ENCODE data around the gene RNF123. TPM values are rescaled to one million over a fixed set of nuclear protein-coding genes. Genes with fewer than 3 reads are reported as not detected.

The RNF123 gene
- total and polyA plus RNA-seq, 2 experiments from 2014 or later, result 21.6 to 22.8 TPM

GRCh38 chr3:49719214-49719884, 30.0 kb downstream of the RNF123 start, which contains the start of gene AMIGO3:
TSS of gene AMIGO3 (minus strand) at chr3:49719684. CDS start at chr3:49719465, 219 bp downstream.
- Histone ChIP-seq H3K36me3 (ENCODE audit: low read depth) (no peaks in the 10 kb centered on the region), H3K9ac (peak within 1 kb of the TSS; percentile 60), H3F3A (ENCODE audit: insufficient read depth) (0 out of 2 replicates have a peak, but pooled peaks cover 10% of the 10 kb centered on the region), H3K4me3 (peak within 1 kb of the TSS; percentile 64), H2AFZ (no peak within 1 kb of the TSS), H3K4me1 (ENCODE audit: insufficient read depth) (peaks cover 7% of the 10 kb centered on the region; the same call in 1 of the 2 replicates), H3K9me2 (ENCODE audit: insufficient read depth) (no peaks in the 10 kb centered on the region), H3K27ac (peak within 1 kb of the TSS; percentile 35; the same call in 1 of the 2 replicates), H4K20me1 (ENCODE audit: insufficient read depth) (no peaks in the 10 kb centered on the region), H3K9me3 (ENCODE audit: low read depth) (no peaks in the 10 kb centered on the region), H3K79me2 (ENCODE audit: insufficient read depth) (peaks cover 18% of the 10 kb centered on the region), H3K4me2 (ENCODE audit: unreplicated experiment) (peak within 1 kb of the TSS; percentile 60), H3K27me3 (replicated peaks; ENCODE audit: insufficient read depth) (no peaks in the 10 kb centered on the region)
- no peak for TF ChIP-seq EZH2 (IDR thresholded peaks at IDR 0.05; ENCODE audit: insufficient read depth, poor library complexity, severe bottlenecking)
- WGBS, 2 experiments (ENCODE audit: low coverage in 1 of 2, low lambda C conversion rate in 2 of 2, missing lambda C conversion rate in 2 of 2), result 2 to 4% methylated on average over 45 of the region's 50 CpGs
- peak; percentile 99 for DNase-seq
- in situ Hi-C loops (cut with MboI), result no loop called here

- no peak overlapping the region for H3K27ac ChIP-seq
- H3F3A ChIP-seq (ENCODE audit: insufficient read depth), result peaks cover 10% of the 10 kb centered on the region; the same call in 1 of the 2 replicates
- H3K36me3 ChIP-seq (ENCODE audit: low read depth), result no peaks in the 10 kb centered on the region
- no peak overlapping the region for H3K9ac ChIP-seq
- no peak for DNase-seq
- H3K4me2 ChIP-seq (ENCODE audit: unreplicated experiment), result no peak overlapping the region
- H3K9me2 ChIP-seq (ENCODE audit: insufficient read depth), result no peaks in the 10 kb centered on the region
- H3K9me3 ChIP-seq (ENCODE audit: low read depth), result no peaks in the 10 kb centered on the region
- in situ Hi-C loops (cut with MboI), result no loop called here
- no peak overlapping the region for H2AFZ ChIP-seq
- no peak overlapping the region for H3K4me3 ChIP-seq
- peaks cover 7% of the 10 kb centered on the region; the same call in 1 of the 2 replicates for H3K4me1 ChIP-seq (ENCODE audit: insufficient read depth)
- TF ChIP-seq EZH2phosphoT487 (IDR thresholded peaks at IDR 0.05; ENCODE audit: insufficient read depth, low read depth) (no peak), EZH2 (IDR thresholded peaks at IDR 0.05; ENCODE audit: insufficient read depth, poor library complexity, severe bottlenecking) (no peak)
- WGBS, 2 experiments (ENCODE audit: low coverage in 1 of 2, low lambda C conversion rate in 2 of 2, missing lambda C conversion rate in 2 of 2), result 73 to 81% methylated on average over 4 of the region's 4 CpGs
- no peaks in the 10 kb centered on the region for H3K27me3 ChIP-seq (replicated peaks; ENCODE audit: insufficient read depth)
- no peaks in the 10 kb centered on the region for H4K20me1 ChIP-seq (ENCODE audit: insufficient read depth)
- peaks cover 18% of the 10 kb centered on the region for H3K79me2 ChIP-seq (ENCODE audit: insufficient read depth)
These were observed 31.7 kb downstream of the RNF123 start for GRCh38 chr3:49720855-49721595.

- H3K79me2 ChIP-seq (ENCODE audit: insufficient read depth), result peaks cover 18% of the 10 kb centered on the region
- no peaks in the 10 kb centered on the region for H3K27me3 ChIP-seq (replicated peaks; ENCODE audit: insufficient read depth)
- DNase-seq, result no peak
- TF ChIP-seq EZH2 (IDR thresholded peaks at IDR 0.05; ENCODE audit: insufficient read depth, poor library complexity, severe bottlenecking) (no peak), EZH2phosphoT487 (IDR thresholded peaks at IDR 0.05; ENCODE audit: insufficient read depth, low read depth) (no peak)
- H3K36me3 ChIP-seq (ENCODE audit: low read depth), result no peaks in the 10 kb centered on the region
- H3K4me2 ChIP-seq (ENCODE audit: unreplicated experiment), result no peak overlapping the region
- no peak overlapping the region for H2AFZ ChIP-seq
- H3K4me1 ChIP-seq (ENCODE audit: insufficient read depth), result peaks cover 7% of the 10 kb centered on the region; the same call in 1 of the 2 replicates
- H3K9ac ChIP-seq, result no peak overlapping the region
- H3K4me3 ChIP-seq, result no peak overlapping the region
- H3K27ac ChIP-seq, result no peak overlapping the region
- peaks cover 10% of the 10 kb centered on the region; the same call in 1 of the 2 replicates for H3F3A ChIP-seq (ENCODE audit: insufficient read depth)
- 43 to 46% methylated on average over 8 to 9 of the region's 9 CpGs for WGBS, 2 experiments (ENCODE audit: low coverage in 1 of 2, low lambda C conversion rate in 2 of 2, missing lambda C conversion rate in 2 of 2)
- H3K9me3 ChIP-seq (ENCODE audit: low read depth), result no peaks in the 10 kb centered on the region
- no peaks in the 10 kb centered on the region for H3K9me2 ChIP-seq (ENCODE audit: insufficient read depth)
- H4K20me1 ChIP-seq (ENCODE audit: insufficient read depth), result no peaks in the 10 kb centered on the region
- in situ Hi-C loops (cut with MboI), result no loop called here
These were observed 32.2 kb downstream of the RNF123 start for GRCh38 chr3:49721596-49721895.

GRCh38 chr3:49721896-49722781, 32.8 kb downstream of the RNF123 start:
- Histone ChIP-seq H3K4me2 (ENCODE audit: unreplicated experiment) (peak overlapping the region; percentile 79), H2AFZ (no peak overlapping the region), H4K20me1 (ENCODE audit: insufficient read depth) (no peaks in the 10 kb centered on the region), H3K9ac (peak overlapping the region; percentile 100), H3K27ac (no peak overlapping the region), H3K4me3 (peak overlapping the region; percentile 95), H3K4me1 (ENCODE audit: insufficient read depth) (peaks cover 7% of the 10 kb centered on the region; the same call in 1 of the 2 replicates), H3F3A (ENCODE audit: insufficient read depth) (peaks cover 10% of the 10 kb centered on the region; the same call in 1 of the 2 replicates), H3K27me3 (replicated peaks; ENCODE audit: insufficient read depth) (no peaks in the 10 kb centered on the region), H3K9me3 (ENCODE audit: low read depth) (no peaks in the 10 kb centered on the region), H3K9me2 (ENCODE audit: insufficient read depth) (no peaks in the 10 kb centered on the region), H3K79me2 (ENCODE audit: insufficient read depth) (peaks cover 18% of the 10 kb centered on the region), H3K36me3 (ENCODE audit: low read depth) (no peaks in the 10 kb centered on the region)
- no peak for DNase-seq
- WGBS, 2 experiments (ENCODE audit: low coverage in 1 of 2, low lambda C conversion rate in 2 of 2, missing lambda C conversion rate in 2 of 2), result 77 to 80% methylated on average over 25 to 26 of the region's 26 CpGs
- TF ChIP-seq EZH2 (IDR thresholded peaks at IDR 0.05; ENCODE audit: insufficient read depth, poor library complexity, severe bottlenecking), result no peak
- no peak for TF ChIP-seq EZH2phosphoT487 (IDR thresholded peaks at IDR 0.05; ENCODE audit: insufficient read depth, low read depth)
- in situ Hi-C loops (cut with MboI), result no loop called here
